ENCODE results near the gene ZKSCAN1.
"Not testable (repeated sequence)": the region's sequence is repeated elsewhere in the genome, so short reads cannot be mapped to it uniquely, and the experiment has no call there.

DNA sequence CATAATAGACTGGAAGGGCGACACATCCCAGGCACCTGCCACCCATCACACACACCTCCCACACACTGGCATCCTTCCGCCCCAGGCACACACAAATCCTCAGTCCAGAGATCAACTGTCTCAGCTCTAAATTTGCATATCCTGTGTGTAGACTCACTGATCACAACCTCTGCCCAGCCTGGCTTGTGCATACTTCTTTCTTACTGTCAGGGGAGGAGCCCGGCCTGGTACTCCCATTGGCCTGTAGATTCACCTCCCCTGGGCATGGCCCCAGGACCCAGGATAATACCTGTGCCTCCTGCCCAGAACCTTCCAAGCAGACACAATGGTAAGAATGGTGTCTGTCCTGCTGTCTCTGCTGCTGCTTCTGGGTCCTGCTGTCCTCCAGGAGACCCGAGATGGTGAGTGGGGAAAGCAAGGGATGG is 34.9 kb upstream of the ZKSCAN1 start:
- TF ChIP-seq, protein P1, sequence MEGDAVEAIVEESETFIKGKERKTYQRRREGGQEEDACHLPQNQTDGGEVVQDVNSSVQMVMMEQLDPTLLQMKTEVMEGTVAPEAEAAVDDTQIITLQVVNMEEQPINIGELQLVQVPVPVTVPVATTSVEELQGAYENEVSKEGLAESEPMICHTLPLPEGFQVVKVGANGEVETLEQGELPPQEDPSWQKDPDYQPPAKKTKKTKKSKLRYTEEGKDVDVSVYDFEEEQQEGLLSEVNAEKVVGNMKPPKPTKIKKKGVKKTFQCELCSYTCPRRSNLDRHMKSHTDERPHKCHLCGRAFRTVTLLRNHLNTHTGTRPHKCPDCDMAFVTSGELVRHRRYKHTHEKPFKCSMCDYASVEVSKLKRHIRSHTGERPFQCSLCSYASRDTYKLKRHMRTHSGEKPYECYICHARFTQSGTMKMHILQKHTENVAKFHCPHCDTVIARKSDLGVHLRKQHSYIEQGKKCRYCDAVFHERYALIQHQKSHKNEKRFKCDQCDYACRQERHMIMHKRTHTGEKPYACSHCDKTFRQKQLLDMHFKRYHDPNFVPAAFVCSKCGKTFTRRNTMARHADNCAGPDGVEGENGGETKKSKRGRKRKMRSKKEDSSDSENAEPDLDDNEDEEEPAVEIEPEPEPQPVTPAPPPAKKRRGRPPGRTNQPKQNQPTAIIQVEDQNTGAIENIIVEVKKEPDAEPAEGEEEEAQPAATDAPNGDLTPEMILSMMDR (conservative IDR thresholded peaks at IDR 0.05; ENCODE audit: low read depth, low read length): not testable (repeated sequence)
- not testable (repeated sequence) for TF ChIP-seq EZH2 (IDR thresholded peaks at IDR 0.05; ENCODE audit: low read length, unreplicated experiment); EZH2phosphoT487 (IDR thresholded peaks at IDR 0.05; ENCODE audit: borderline replicate concordance, low read length)

All from PC-3 (cell line).